ENCODE results near the gene VPS41.

Gene VPS41

GRCh38 chr7:38820571-38820970, 88.4 kb downstream of the VPS41 start:
- no peak for TF ChIP-seq CTCF (conservative IDR thresholded peaks at IDR 0.05; ENCODE audit: low read length)
- TF ChIP-seq EZH2phosphoT487 (IDR thresholded peaks at IDR 0.05; ENCODE audit: borderline replicate concordance): no peak
- no peaks in the 10 kb centered on the region; the same call in 1 of the 2 replicates for H3K36me3 ChIP-seq (ENCODE audit: insufficient read depth, low read length)
- H3K4me3 ChIP-seq (ENCODE audit: low read length, poor library complexity, severe bottlenecking): no peak overlapping the region
- no peak overlapping the region for H3K9ac ChIP-seq (ENCODE audit: low read depth, low read length, poor library complexity, severe bottlenecking)
- no peaks in the 10 kb centered on the region for H3K27me3 ChIP-seq (ENCODE audit: insufficient read depth, low read length, poor library complexity, severe bottlenecking)
- no peaks in the 10 kb centered on the region for H3K79me2 ChIP-seq (ENCODE audit: insufficient read depth, low read length)
- H2AFZ ChIP-seq (ENCODE audit: low read length): no peak overlapping the region
- no peaks in the 10 kb centered on the region for H3K9me2 ChIP-seq (replicated peaks; ENCODE audit: low read depth, low read length)
- H3K4me2 ChIP-seq (ENCODE audit: low read depth, low read length, poor library complexity, severe bottlenecking): no peak overlapping the region
- H4K20me1 ChIP-seq (ENCODE audit: insufficient read depth, low read length, poor library complexity, severe bottlenecking): no peaks in the 10 kb centered on the region
- no peaks in the 10 kb centered on the region for H3K9me3 ChIP-seq (ENCODE audit: insufficient read depth, low read depth, low read length)
- no peaks in the 10 kb centered on the region for H3K4me1 ChIP-seq (ENCODE audit: insufficient read depth, low read length, poor library complexity, severe bottlenecking)
- H3F3A ChIP-seq (ENCODE audit: low read depth): no peaks in the 10 kb centered on the region

GRCh38 chr7:38819463-38819862, 89.5 kb downstream of the VPS41 start:
- no peak overlapping the region for H2AFZ ChIP-seq (ENCODE audit: low read length)
- no peak for TF ChIP-seq CTCF (conservative IDR thresholded peaks at IDR 0.05; ENCODE audit: low read length)
- TF ChIP-seq EZH2phosphoT487 (IDR thresholded peaks at IDR 0.05; ENCODE audit: borderline replicate concordance): no peak

GRCh38 chr7:38817526-38817925, 91.5 kb downstream of the VPS41 start:
- no peak overlapping the region for H3K4me3 ChIP-seq (ENCODE audit: low read length, poor library complexity, severe bottlenecking)
- no peak overlapping the region for H3K9ac ChIP-seq (ENCODE audit: low read depth, low read length, poor library complexity, severe bottlenecking)
- no peak overlapping the region for H2AFZ ChIP-seq (ENCODE audit: low read length)
- no peak for TF ChIP-seq EZH2phosphoT487 (IDR thresholded peaks at IDR 0.05; ENCODE audit: borderline replicate concordance)
- no peak for TF ChIP-seq CTCF (conservative IDR thresholded peaks at IDR 0.05; ENCODE audit: low read length)
- no peaks in the 10 kb centered on the region for H3F3A ChIP-seq (ENCODE audit: low read depth)
- H3K4me2 ChIP-seq (ENCODE audit: low read depth, low read length, poor library complexity, severe bottlenecking): no peak overlapping the region
- no peaks in the 10 kb centered on the region for H3K79me2 ChIP-seq (ENCODE audit: insufficient read depth, low read length)
- H3K9me2 ChIP-seq (replicated peaks; ENCODE audit: low read depth, low read length): no peaks in the 10 kb centered on the region
- no peaks in the 10 kb centered on the region; the same call in 1 of the 2 replicates for H3K36me3 ChIP-seq (ENCODE audit: insufficient read depth, low read length)
- H3K9me3 ChIP-seq (ENCODE audit: insufficient read depth, low read depth, low read length): no peaks in the 10 kb centered on the region
- no peaks in the 10 kb centered on the region for H3K27me3 ChIP-seq (ENCODE audit: insufficient read depth, low read length, poor library complexity, severe bottlenecking)
- no peaks in the 10 kb centered on the region for H4K20me1 ChIP-seq (ENCODE audit: insufficient read depth, low read length, poor library complexity, severe bottlenecking)
- H3K4me1 ChIP-seq (ENCODE audit: insufficient read depth, low read length, poor library complexity, severe bottlenecking): no peaks in the 10 kb centered on the region

More at GRCh38 chr7:38819463-38819862, 89.5 kb downstream of the VPS41 start:
- H3K4me2 ChIP-seq (ENCODE audit: low read depth, low read length, poor library complexity, severe bottlenecking): no peak overlapping the region
- H3K27me3 ChIP-seq (ENCODE audit: insufficient read depth, low read length, poor library complexity, severe bottlenecking): no peaks in the 10 kb centered on the region
- no peaks in the 10 kb centered on the region for H3K79me2 ChIP-seq (ENCODE audit: insufficient read depth, low read length)
- no peak overlapping the region for H3K4me3 ChIP-seq (ENCODE audit: low read length, poor library complexity, severe bottlenecking)
- H3F3A ChIP-seq (ENCODE audit: low read depth): no peaks in the 10 kb centered on the region
- H3K36me3 ChIP-seq (ENCODE audit: insufficient read depth, low read length): no peaks in the 10 kb centered on the region; the same call in 1 of the 2 replicates
- H3K9me2 ChIP-seq (replicated peaks; ENCODE audit: low read depth, low read length): no peaks in the 10 kb centered on the region
- H4K20me1 ChIP-seq (ENCODE audit: insufficient read depth, low read length, poor library complexity, severe bottlenecking): no peaks in the 10 kb centered on the region
- no peaks in the 10 kb centered on the region for H3K4me1 ChIP-seq (ENCODE audit: insufficient read depth, low read length, poor library complexity, severe bottlenecking)
- H3K9ac ChIP-seq (ENCODE audit: low read depth, low read length, poor library complexity, severe bottlenecking): no peak overlapping the region
- no peaks in the 10 kb centered on the region for H3K9me3 ChIP-seq (ENCODE audit: insufficient read depth, low read depth, low read length)

Data from Loucy (cell line).